ENCODE results near the gene CLEC4E.
A peak's percentile ranks its signal among the peaks of the same experiment; 100 is the strongest.

Gene CLEC4E

GRCh38 chr12:8517971-8518370 is 22.7 kb downstream of the CLEC4E start:
- no peaks in the 10 kb centered on the region for H4K20me1 ChIP-seq (ENCODE audit: insufficient read depth, low read length, poor library complexity, severe bottlenecking)
- H3K9me2 ChIP-seq (replicated peaks; ENCODE audit: low read depth, low read length): no peaks in the 10 kb centered on the region
- H3K9ac ChIP-seq (ENCODE audit: low read depth, low read length, poor library complexity, severe bottlenecking): no peak overlapping the region
- no peaks in the 10 kb centered on the region for H3K4me1 ChIP-seq (ENCODE audit: insufficient read depth, low read length, poor library complexity, severe bottlenecking)
- H3K27me3 ChIP-seq (ENCODE audit: insufficient read depth, low read length, poor library complexity, severe bottlenecking): no peaks in the 10 kb centered on the region
- no peaks in the 10 kb centered on the region for H3K36me3 ChIP-seq (ENCODE audit: insufficient read depth, low read length)
- TF ChIP-seq, protein P1, sequence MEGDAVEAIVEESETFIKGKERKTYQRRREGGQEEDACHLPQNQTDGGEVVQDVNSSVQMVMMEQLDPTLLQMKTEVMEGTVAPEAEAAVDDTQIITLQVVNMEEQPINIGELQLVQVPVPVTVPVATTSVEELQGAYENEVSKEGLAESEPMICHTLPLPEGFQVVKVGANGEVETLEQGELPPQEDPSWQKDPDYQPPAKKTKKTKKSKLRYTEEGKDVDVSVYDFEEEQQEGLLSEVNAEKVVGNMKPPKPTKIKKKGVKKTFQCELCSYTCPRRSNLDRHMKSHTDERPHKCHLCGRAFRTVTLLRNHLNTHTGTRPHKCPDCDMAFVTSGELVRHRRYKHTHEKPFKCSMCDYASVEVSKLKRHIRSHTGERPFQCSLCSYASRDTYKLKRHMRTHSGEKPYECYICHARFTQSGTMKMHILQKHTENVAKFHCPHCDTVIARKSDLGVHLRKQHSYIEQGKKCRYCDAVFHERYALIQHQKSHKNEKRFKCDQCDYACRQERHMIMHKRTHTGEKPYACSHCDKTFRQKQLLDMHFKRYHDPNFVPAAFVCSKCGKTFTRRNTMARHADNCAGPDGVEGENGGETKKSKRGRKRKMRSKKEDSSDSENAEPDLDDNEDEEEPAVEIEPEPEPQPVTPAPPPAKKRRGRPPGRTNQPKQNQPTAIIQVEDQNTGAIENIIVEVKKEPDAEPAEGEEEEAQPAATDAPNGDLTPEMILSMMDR (conservative IDR thresholded peaks at IDR 0.05; ENCODE audit: low read length): no peak
- no peak for TF ChIP-seq EZH2phosphoT487 (IDR thresholded peaks at IDR 0.05; ENCODE audit: borderline replicate concordance)
- no peak overlapping the region for H2AFZ ChIP-seq (ENCODE audit: low read length)
- no peaks in the 10 kb centered on the region for H3K9me3 ChIP-seq (ENCODE audit: insufficient read depth, low read depth, low read length)
- no peak overlapping the region for H3K4me3 ChIP-seq (ENCODE audit: low read length, poor library complexity, severe bottlenecking)
- no peaks in the 10 kb centered on the region for H3K79me2 ChIP-seq (ENCODE audit: insufficient read depth, low read length)
- H3K4me2 ChIP-seq (ENCODE audit: low read depth, low read length, poor library complexity, severe bottlenecking): no peak overlapping the region
- H3F3A ChIP-seq (ENCODE audit: low read depth): no peaks in the 10 kb centered on the region

GRCh38 chr12:8513256-8513655 is 27.4 kb downstream of the CLEC4E start, which contains the start of gene CLEC4D:
CLEC4D (plus strand) TSS chr12:8513503; CDS start chr12:8513733, 230 bp downstream.
- peaks cover 17% of the 10 kb centered on the region for H3K4me1 ChIP-seq (ENCODE audit: insufficient read depth, low read length, poor library complexity, severe bottlenecking)

GRCh38 chr12:8508910-8509841 is 31.5 kb downstream of the CLEC4E start:
- Histone ChIP-seq H2AFZ (ENCODE audit: low read length) (peak overlapping the region; percentile 74), H3K36me3 (ENCODE audit: insufficient read depth, low read length) (no peaks in the 10 kb centered on the region), H3K27me3 (ENCODE audit: insufficient read depth, low read length, poor library complexity, severe bottlenecking) (no peaks in the 10 kb centered on the region), H3K4me2 (ENCODE audit: low read depth, low read length, poor library complexity, severe bottlenecking) (peak overlapping the region; percentile 49), H3K79me2 (ENCODE audit: insufficient read depth, low read length) (no peaks in the 10 kb centered on the region), H4K20me1 (ENCODE audit: insufficient read depth, low read length, poor library complexity, severe bottlenecking) (no peaks in the 10 kb centered on the region), H3K4me3 (ENCODE audit: low read length, poor library complexity, severe bottlenecking) (no peak overlapping the region), H3K9me3 (ENCODE audit: insufficient read depth, low read depth, low read length) (no peaks in the 10 kb centered on the region), H3K9ac (ENCODE audit: low read depth, low read length, poor library complexity, severe bottlenecking) (peak overlapping the region; percentile 47), H3K9me2 (replicated peaks; ENCODE audit: low read depth, low read length) (no peaks in the 10 kb centered on the region), H3K4me1 (ENCODE audit: insufficient read depth, low read length, poor library complexity, severe bottlenecking) (peaks cover 26% of the 10 kb centered on the region), H3F3A (ENCODE audit: low read depth) (no peaks in the 10 kb centered on the region)
- TF ChIP-seq, protein P1 (conservative IDR thresholded peaks at IDR 0.05; ENCODE audit: low read length): no peak
- TF ChIP-seq EZH2phosphoT487 (IDR thresholded peaks at IDR 0.05; ENCODE audit: borderline replicate concordance): no peak

More at GRCh38 chr12:8513256-8513655, 27.4 kb downstream of the CLEC4E start, which contains the start of gene CLEC4D:
- H2AFZ ChIP-seq (ENCODE audit: low read length): no peak within 1 kb of the TSS
- no peaks in the 10 kb centered on the region for H3K36me3 ChIP-seq (ENCODE audit: insufficient read depth, low read length)
- H3K9me3 ChIP-seq (ENCODE audit: insufficient read depth, low read depth, low read length): no peaks in the 10 kb centered on the region
- no peaks in the 10 kb centered on the region for H4K20me1 ChIP-seq (ENCODE audit: insufficient read depth, low read length, poor library complexity, severe bottlenecking)
- TF ChIP-seq, protein P1 (conservative IDR thresholded peaks at IDR 0.05; ENCODE audit: low read length): no peak
- no peak for TF ChIP-seq EZH2phosphoT487 (IDR thresholded peaks at IDR 0.05; ENCODE audit: borderline replicate concordance)
- no peak within 1 kb of the TSS for H3K4me2 ChIP-seq (ENCODE audit: low read depth, low read length, poor library complexity, severe bottlenecking)
- no peaks in the 10 kb centered on the region for H3K79me2 ChIP-seq (ENCODE audit: insufficient read depth, low read length)
- H3K4me3 ChIP-seq (ENCODE audit: low read length, poor library complexity, severe bottlenecking): no peak within 1 kb of the TSS
- H3K9me2 ChIP-seq (replicated peaks; ENCODE audit: low read depth, low read length): no peaks in the 10 kb centered on the region
- no peaks in the 10 kb centered on the region for H3F3A ChIP-seq (ENCODE audit: low read depth)
- H3K27me3 ChIP-seq (ENCODE audit: insufficient read depth, low read length, poor library complexity, severe bottlenecking): no peaks in the 10 kb centered on the region
- H3K9ac ChIP-seq (ENCODE audit: low read depth, low read length, poor library complexity, severe bottlenecking): no peak within 1 kb of the TSS

Measured in Loucy (cell line).